GM18517 (cell line): ENCODE results near the gene SELENON.
A peak's percentile ranks its signal among the peaks of the same experiment; 100 is the strongest.

Experiments
- ATAC-seq: cut with Tn5 transposase; IDR thresholded peaks from one replicate; pipeline ENCODE4 v1.9.1; 2021; ENCODE audit warnings: mild to moderate bottlenecking, moderate library complexity; ENCODE audit not compliant: unreplicated experiment

SELENON gene

GRCh38 chr1:25858906-25859789 lies 59.2 kb downstream of the SELENON start, which contains the start of gene AUNIP:
AUNIP (minus strand) TSS chr1:25859457; CDS start chr1:25859357, 100 bp downstream.
- peak; percentile 64 for ATAC-seq

GRCh38 chr1:25861316-25862286 lies 61.6 kb downstream of the SELENON start:
- ATAC-seq = no peak

- no peak for ATAC-seq
Observed at GRCh38 chr1:25862785-25863485, 62.9 kb downstream of the SELENON start.

- no peak for ATAC-seq
Observed at GRCh38 chr1:25863486-25864262, 63.7 kb downstream of the SELENON start.

- no peak for ATAC-seq
Observed at GRCh38 chr1:25864434-25864833, 64.4 kb downstream of the SELENON start.

- ATAC-seq = no peak
Observed at GRCh38 chr1:25866288-25866687, 66.3 kb downstream of the SELENON start.

GRCh38 chr1:25867210-25867991 lies 67.4 kb downstream of the SELENON start:
- ATAC-seq = no peak
